GM12873 (cell line): Measurements from ENCODE around the gene CRYGB.

Source experiments
- CTCF ChIP-seq: IDR thresholded peaks from 2 replicates; pipeline ENCODE4 v1.5.1; 2012; ENCODE audit warnings: low read depth, mild to moderate bottlenecking, moderate library complexity, low read length, control low read depth; ENCODE audit not compliant: insufficient read depth; ENCODE audit errors: missing control alignments

The CRYGB gene, protein sequence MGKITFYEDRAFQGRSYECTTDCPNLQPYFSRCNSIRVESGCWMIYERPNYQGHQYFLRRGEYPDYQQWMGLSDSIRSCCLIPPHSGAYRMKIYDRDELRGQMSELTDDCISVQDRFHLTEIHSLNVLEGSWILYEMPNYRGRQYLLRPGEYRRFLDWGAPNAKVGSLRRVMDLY

GRCh38 chr2:208146006-208146405 is at the start of gene CRYGB:
TSS of gene CRYGB (minus strand) at chr2:208146158. CDS start at chr2:208146120, 38 bp downstream.
- no peak for TF ChIP-seq CTCF

DNA sequence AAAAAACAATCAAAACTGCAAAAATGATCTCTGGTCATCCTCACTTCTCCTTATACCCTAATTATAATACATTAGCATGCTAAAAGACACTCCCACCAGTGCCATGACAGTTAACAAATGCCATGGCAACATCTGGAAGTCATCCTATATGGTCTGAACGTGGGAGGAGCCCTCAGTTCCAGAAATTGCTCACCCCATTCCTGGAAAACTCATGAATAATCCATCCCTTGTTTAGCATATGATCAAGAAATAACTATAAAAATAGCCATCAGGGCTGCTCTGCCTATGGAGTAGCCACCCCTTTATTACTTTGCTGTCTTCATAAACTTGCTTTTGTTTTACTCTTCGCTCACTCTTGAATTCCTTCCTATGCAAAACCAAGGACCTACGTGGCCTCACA is 49.6 kb upstream of the CRYGB start:
- no peak for TF ChIP-seq CTCF

GRCh38 chr2:208192611-208193236 is 46.8 kb upstream of the CRYGB start:
- TF ChIP-seq CTCF: no peak

DNA sequence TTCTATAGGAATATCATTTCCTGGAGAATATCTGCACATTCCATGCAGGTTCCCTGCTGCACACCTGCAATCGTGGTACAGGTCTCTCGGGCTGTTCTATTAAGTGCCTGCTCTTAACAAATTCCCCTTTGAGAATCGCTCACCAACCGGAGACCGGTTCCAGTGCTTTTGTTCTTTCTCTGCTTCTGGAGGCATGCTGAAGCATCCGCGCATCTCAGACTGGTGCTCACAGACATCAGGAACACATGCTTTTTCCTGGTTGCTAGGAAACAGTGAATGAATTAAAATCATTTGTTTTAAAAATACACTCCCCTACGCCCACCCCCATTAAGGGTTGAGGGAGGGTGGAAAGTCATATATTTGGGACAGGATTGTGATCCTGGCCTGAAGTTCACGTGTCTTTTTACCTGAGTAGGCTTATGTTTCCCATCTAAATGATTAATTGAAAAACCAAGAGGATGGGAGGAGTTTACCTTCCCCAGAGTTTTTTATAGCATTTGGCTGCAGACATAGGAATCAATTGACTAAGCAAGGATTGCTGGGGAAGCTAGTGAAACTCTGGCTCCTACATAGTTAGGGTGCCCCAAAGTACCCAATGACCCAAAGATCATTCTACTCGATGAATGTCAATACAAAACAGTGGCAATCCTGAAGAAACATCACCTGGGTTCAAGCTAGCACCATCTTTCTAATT is 44.0 kb upstream of the CRYGB start, which contains the start of gene C2orf80:
Gene C2orf80, minus strand, starts transcription at position 221 of the 694 bp plus-strand sequence. CDS start 3,044 bp downstream, outside the sequence.
- TF ChIP-seq CTCF: no peak

DNA sequence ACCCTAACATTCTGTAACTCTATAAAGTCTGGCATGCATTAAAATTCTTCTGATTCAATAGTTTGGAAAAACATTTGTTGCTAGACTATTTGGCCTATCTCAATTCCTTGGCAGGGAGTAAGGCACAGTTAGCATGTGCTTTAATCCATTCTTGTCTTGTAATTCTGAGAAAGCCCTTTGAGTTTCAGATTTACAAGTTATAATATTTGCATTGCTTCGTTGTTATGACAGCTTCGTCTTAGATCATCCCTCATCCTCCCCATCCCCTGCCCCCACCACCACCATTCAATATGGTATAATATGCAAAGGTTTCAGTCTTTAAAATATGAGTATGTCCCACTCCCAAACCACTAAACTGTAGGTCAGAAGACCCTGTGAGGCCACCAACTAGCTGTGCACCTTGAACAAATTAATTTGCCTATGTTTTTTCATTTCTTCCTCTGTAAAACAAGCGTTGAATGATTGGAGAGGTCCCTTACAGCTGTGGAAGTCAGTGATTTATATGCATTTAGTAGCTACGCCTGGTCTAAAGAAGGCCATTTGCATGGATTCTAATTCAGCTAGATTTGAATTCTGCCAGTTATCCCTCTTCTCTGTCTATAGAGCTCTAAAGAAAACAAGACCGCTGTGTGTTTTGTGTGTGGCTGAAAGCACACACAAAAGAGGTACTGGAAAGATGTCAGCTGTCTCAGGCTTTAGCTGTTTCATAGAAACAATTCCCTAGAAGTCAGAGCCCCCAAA is 43.3 kb upstream of the CRYGB start:
- no peak for TF ChIP-seq CTCF

DNA sequence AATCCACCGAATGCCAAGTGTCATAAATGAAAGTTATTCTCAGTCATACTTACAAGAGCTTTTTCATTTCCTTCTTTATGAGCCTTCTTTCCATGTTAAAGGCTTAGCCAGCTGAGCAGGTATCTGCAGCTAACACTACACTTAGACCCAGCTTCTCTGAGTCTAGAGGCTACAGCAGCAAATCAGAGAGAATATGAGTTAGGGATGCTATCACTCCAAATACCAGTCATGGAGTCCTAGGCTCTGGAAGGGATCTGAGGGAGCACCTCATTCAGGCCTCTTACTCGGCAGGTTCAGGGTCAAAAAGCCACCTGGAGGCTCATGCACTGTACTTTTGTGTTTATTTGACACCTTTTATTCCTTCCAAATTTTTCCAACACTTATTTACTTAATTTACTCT is 40.9 kb upstream of the CRYGB start:
- no peak for TF ChIP-seq CTCF

DNA sequence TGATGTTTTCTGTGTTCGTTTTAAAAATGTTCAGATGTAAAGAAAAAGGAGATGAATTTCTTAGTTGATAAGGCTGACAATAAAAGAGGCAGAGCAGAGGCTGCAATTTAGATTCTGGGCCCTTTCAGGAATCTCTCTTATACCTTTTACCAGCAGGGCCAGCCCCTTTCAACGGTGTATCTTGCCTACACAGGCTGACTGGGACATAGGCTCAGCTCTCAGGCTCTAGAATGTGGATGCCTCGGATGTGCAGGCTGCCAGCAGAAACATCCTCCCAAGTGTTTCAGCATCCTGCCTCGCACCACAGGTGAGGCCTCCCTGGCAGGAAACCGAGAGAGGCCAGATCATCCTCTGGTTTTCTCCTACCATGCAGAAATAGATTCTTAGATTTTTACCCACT is 40.5 kb upstream of the CRYGB start:
- no peak for TF ChIP-seq CTCF
